Brain pericyte (primary cell): ENCODE results near the gene ABHD14A.
"Not testable (repeated sequence)": the region's sequence is repeated elsewhere in the genome, so short reads cannot be mapped to it uniquely, and the experiment has no call there.

Experiments used
- DNase-seq: peaks from one replicate; pipeline ENCODE4 v3.0.0-alpha.2; 2012; ENCODE audit warnings: low read depth, low spot score

Gene ABHD14A

GRCh38 chr3:51970606-51971300 is 4.1 kb upstream of the ABHD14A start:
- no peak for DNase-seq

DNA sequence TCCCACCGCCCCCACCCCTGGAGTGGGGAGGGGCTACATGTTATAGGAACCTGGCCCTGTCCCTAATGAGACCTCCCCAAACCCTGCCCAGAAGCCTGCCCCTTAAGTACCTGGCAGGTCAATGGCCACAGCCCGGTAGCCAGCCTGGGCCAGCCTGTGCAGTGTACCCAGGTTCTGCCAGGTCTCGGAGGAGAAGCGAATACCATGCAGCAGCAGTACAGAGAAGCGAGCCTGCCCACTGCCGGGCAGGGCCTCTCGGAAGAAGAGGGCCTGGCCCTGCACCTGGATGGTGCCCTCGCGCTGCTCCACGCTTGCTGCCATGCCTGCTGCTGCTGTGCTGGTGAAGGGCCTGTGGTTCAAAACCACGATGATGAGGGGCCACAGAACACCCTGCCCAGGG is 3.5 kb upstream of the ABHD14A start:
- DNase-seq = no peak

GRCh38 chr3:51974277-51974962 is 444 bp upstream of the ABHD14A start:
- no peak for DNase-seq

DNA sequence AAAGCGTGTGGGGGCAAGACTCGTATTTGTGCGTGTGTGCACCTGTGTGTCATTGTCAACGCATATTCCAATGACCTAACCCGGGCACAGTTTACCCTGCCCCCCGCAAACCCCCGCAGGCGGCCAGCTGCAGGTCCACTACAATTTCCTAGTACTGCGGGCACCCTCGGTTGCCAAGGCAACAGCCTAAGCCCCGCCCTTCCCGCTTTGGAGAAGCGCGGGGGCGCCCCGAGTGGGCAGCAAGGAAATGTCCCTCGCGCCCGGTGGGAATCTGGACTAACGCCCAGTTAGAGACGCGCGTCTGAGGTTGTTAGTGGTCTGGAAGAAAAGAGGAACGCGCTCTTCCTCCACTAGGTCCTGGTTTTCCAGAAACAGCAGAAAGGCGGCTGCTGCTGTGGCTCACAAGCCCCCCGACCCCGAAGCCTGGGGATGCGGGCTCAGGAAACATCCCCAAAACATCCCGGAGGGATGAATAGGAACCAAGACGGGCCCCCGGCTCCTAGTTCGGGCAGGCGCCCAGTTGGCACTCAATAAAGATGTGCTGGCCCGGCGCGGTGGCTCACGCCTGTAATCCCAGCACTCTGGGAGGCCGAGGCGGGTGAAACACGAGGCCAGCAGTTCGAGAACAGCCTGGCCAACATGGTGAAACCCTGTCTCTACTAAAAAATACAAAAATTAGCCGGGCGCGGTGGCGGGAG is 1.1 kb downstream of the ABHD14A start:
- DNase-seq = no peak

GRCh38 chr3:51977446-51978142 is 2.7 kb downstream of the ABHD14A start:
- no peak for DNase-seq

DNA sequence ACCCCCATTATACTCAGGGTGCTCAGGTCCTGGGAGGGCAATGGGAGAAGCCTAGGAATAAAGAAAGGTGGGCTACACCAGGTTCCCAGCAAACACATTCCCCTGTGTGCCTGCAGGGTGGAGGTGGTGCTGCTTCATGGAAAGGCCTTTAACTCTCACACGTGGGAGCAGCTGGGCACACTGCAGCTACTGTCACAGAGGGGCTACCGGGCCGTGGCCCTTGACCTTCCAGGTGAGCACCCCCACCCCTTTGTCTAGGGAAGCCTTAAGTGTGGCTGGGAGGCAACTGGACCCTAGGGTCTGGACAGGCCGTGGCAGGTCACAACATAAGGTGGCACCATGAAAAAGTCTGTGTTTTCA is 3.3 kb downstream of the ABHD14A start:
- no peak for DNase-seq

GRCh38 chr3:51980253-51980652 is 5.4 kb downstream of the ABHD14A start:
- DNase-seq = no peak

- DNase-seq = no peak
Measured at GRCh38 chr3:51982352-51982837, 7.5 kb downstream of the ABHD14A start.

- peak; percentile 62 for DNase-seq
Measured at GRCh38 chr3:51982838-51983577, 8.1 kb downstream of the ABHD14A start, which contains the start of gene ACY1. Gene ACY1 (plus strand): TSS chr3:51983535. CDS start chr3:51984065, 530 bp downstream.

GRCh38 chr3:51983578-51984268 is 8.9 kb downstream of the ABHD14A start:
- no peak for DNase-seq

GRCh38 chr3:51984269-51984647 is 9.4 kb downstream of the ABHD14A start:
- DNase-seq = no peak

- no peak for DNase-seq
Measured at GRCh38 chr3:51985063-51985462, 10.2 kb downstream of the ABHD14A start.

DNA sequence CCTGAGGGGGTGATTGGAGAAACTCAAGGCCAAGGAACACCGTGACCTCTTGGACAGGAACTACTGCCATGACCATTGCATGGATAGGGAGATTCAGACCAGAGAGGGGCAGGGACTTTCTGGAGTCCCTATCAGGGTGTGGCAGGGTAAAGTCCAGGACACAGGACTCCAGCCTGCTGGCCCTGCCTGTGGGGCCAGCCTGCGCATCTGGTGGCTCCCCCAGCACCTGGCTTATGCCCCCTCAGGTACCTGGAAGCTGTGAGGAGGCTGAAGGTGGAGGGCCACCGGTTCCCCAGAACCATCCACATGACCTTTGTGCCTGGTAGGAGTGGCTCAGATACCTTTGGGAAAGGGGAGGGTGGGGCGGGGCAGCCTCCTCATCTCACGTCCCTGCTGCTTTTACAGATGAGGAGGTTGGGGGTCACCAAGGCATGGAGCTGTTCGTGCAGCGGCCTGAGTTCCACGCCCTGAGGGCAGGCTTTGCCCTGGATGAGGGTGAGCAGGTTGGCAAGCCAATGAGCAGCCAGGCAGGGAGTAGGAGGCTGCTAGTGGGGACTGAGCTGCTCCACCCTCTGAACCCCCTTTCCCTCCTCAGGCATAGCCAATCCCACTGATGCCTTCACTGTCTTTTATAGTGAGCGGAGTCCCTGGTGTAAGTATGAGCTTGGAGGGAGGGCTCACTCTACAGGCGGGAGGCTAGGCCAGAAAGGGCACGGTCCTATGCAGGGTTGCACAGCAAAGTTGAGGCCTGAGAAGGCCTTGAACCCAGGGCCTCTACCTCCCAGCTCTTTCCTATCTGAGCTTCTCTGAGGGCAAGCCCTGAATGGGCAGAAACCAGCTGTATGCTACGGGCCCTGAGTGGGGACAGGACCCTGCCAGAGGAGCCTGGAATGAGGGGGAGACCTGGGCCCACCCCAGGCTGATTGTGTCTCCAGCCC is 11.4 kb downstream of the ABHD14A start:
- DNase-seq = no peak

DNA sequence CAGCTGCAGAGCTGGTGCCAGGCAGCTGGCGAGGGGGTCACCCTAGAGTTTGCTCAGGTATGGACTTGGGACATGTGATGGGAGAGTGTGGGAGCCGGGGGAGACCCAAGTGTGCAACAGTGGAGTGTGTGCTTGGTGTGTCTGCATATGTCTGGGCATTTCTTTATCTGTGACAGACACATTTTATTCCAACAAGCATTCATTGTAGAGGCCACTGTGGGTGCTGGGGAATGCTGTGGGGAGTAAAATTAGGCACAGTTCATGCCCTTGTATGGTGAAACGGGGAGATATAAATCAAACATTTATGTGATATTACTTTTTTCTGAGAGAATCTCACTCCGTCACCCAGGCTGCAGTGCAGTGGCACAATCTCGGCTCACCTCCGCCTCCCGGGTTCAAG is 12.7 kb downstream of the ABHD14A start:
- no peak for DNase-seq

GRCh38 chr3:51988286-51989146 is 13.7 kb downstream of the ABHD14A start:
- DNase-seq = no peak

GRCh38 chr3:51990501-51990971 is 15.7 kb downstream of the ABHD14A start:
- DNase-seq = not testable (repeated sequence)

DNA sequence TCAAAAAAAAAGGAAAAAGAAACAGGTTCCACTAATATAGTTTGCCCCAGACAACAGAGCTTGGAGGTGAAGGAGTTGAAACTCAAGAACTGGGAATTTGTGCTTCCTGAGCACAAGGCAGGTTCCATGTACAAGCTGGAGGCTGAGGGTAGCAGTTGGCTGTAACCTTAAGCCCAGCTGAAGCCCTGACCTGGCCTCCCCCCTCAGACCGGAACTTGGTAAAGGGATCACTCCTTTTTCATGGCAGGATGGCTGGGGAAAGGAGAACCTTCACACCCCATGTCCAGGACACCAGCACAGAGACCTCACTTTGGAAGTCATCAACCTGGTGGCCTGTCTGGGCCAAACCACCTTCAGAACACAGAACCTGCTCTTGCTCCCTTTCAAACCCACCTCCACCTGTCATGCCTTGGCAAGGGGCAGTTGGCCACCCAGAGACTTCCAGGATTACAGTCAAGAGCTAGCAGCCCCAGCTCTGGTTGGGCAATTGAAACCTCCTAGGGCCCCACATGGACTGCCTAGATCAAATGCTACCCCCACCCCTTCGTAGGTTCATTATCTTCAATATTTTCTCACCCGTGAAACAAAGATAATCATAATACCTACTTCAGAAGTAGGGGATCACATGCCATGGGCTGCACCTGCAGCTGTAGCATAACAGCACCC is 17.3 kb downstream of the ABHD14A start:
- no peak for DNase-seq

DNA sequence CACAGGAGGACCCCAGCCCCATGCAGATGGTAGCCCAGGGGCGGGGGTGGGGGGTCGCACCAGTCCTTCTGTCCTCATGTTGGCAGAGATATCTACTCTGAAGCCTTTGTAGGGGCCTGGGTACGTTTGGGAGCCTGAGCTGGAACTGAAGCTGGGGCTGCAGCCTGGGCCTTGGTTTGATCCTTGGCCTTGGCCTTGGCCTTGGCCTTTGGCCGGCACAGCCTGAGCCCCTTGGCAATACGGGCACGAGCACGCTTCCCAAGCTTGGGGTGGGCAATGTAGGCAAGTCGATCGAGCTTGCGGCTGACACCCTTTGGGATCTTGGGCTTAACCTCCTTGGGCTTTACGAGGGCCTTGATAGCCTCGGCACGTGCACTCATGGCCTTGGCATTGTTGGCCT is 18.8 kb downstream of the ABHD14A start:
- not testable (repeated sequence) for DNase-seq
